Upper lobe of right lung (tissue), 1 donor: ENCODE data around the gene RGS3. TPM values are rescaled to one million over a fixed set of nuclear protein-coding genes. Genes with fewer than 3 reads are reported as not detected.

ENCODE experiments used
- ATAC-seq: fragments of 200-7000 bp; cut with Tn5 transposase; one replicate; pipeline ENCODE4 v1.9.1; 2020; ENCODE audit warnings: mild to moderate bottlenecking, moderate library complexity
- DNase-seq: peaks from one replicate; pipeline ENCODE4 v3.0.0-alpha.2; 2020
- H3K27ac ChIP-seq: fragments of 200-600 bp; one replicate; pipeline ENCODE4 v1.8.0; 2022
- H3K27me3 ChIP-seq: fragments of 200-600 bp; one replicate; pipeline ENCODE4 v1.8.0; 2022; ENCODE audit warnings: mild to moderate bottlenecking
- H3K36me3 ChIP-seq: fragments of 200-600 bp; one replicate; pipeline ENCODE4 v1.8.0; 2022
- H3K4me1 ChIP-seq: fragments of 200-600 bp; one replicate; pipeline ENCODE4 v1.8.0; 2022
- H3K4me3 ChIP-seq: fragments of 200-600 bp; one replicate; pipeline ENCODE4 v1.8.0; 2022; ENCODE audit warnings: mild to moderate bottlenecking
- H3K9me3 ChIP-seq: fragments of 200-600 bp; one replicate; pipeline ENCODE4 v1.8.0; 2022
- CTCF ChIP-seq: fragments of 200-600 bp; IDR thresholded peaks from one replicate; pipeline ENCODE4 v1.8.0; 2022; ENCODE audit warnings: antibody characterized with exemption
- intact Hi-C: fragments of 100-400 bp; cut with DNase I; formaldehyde crosslinking; loops from one replicate; pipeline ENCODE4 v1.11.0; 2022
- total RNA-seq: library from RNA; stranded (reverse); fragmentation: NEBNext Ultra II Directional; extraction: Animal tissue kit (Norgen Biotek cat#: 25700); gene quantifications from one replicate; pipeline ENCODE4 v1.2.1, GENCODE V29; 2021
- donor health status: DM: no; HTN: yes; CAD: no; lungs with severe emphysema.

RGS3 gene
- total RNA-seq, 1 donor from 2014 or later, result 71.1 TPM

DNA sequence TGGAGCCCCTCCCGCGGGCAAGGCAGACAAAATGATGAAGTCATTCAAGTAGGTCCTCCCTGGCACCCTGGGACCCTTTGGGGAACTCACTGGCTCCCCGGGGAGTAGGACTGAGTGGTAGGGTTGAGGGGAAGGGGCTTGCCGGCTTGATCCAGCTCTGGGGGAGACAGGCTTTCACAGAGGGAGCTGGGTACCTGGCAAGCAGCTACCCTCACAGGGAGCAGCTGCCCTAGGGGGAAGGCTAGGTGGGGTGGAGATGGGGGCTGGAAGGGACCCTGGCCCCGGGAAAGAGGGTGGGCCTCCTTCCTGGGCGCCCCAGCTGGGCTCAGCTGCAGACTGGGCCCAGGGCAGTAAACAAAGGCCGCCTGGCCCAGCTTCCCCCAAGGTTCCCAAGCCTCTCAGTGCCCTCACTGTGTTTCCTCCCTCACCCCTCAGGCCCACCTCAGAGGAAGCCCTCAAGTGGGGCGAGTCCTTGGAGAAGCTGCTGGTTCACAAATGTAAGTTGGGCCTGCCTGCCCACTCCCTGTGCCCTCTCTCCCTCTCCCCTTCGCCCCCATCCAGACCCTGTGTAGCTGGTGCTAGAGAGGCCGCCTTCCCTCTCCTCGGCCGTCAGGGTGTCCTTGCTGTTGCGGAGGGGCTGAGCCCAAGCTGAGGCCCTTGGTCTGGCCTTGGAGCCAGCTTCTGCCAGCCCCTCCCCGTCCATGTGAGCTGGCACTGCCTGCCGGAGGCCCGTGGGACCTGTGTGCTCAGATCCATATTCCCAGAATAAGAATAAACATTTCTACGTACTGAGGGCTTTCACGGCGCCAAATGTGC, 131.2 kb downstream of the RGS3 start:
- Histone ChIP-seq H3K4me3 (peak overlapping the region; percentile 62), H3K9me3 (no peaks in the 10 kb centered on the region), H3K27me3 (no peaks in the 10 kb centered on the region), H3K36me3 (peaks cover 41% of the 10 kb centered on the region), H3K27ac (peak overlapping the region; percentile 81), H3K4me1 (peaks cover 49% of the 10 kb centered on the region)
- no peak for DNase-seq
- no peak for ATAC-seq
- intact Hi-C loops, result loop anchor here (10.0 kb wide), 1 partner anchor 320 kb away; the partner anchor contains the start of genes CDC26 and PRPF4
- no peak for TF ChIP-seq CTCF

DNA sequence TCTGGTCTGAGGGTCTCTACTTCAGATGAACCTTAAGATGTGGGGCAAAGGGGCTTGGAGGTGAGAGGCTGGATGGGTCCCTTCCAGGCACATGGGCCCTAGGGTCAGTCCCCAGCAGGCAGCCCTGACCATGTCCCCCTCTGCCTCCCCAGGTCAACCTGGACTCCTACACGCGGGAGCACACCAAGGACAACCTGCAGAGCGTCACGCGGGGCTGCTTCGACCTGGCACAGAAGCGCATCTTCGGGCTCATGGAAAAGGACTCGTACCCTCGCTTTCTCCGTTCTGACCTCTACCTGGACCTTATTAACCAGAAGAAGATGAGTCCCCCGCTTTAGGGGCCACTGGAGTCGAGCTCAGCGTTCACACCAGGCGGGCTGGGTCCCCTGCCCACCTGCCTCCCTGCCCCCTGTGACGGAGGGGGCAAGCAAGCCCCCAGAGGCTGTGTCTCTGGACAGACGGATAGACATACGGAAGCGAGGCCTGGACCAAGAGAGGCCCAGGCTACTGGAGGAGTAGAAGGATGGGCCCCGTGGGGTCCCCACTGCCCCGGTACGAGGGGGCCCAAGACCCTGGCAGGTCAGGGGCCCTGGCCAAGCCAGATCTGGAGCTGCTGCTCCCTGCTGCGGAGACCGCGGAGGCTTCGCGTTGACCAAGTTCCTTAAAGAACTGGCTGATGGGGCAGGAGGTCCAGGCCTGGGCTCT, 133.2 kb downstream of the RGS3 start:
- TF ChIP-seq CTCF, result no peak
- no peak for DNase-seq
- no peaks in the 10 kb centered on the region for H3K27me3 ChIP-seq
- H3K36me3 ChIP-seq, result peaks cover 41% of the 10 kb centered on the region
- H3K4me3 ChIP-seq, result peak overlapping the region; percentile 62
- H3K4me1 ChIP-seq, result peaks cover 61% of the 10 kb centered on the region
- no peaks in the 10 kb centered on the region for H3K9me3 ChIP-seq
- H3K27ac ChIP-seq, result peak overlapping the region; percentile 47
- no peak for ATAC-seq
- intact Hi-C loops, result loop anchor here (10.0 kb wide), 1 partner anchor 322 kb away; the partner anchor contains the start of genes CDC26 and PRPF4

- peaks cover 61% of the 10 kb centered on the region for H3K4me1 ChIP-seq
- no peaks in the 10 kb centered on the region for H3K27me3 ChIP-seq
- peak overlapping the region; percentile 62 for H3K4me3 ChIP-seq
- DNase-seq, result no peak
- no peaks in the 10 kb centered on the region for H3K9me3 ChIP-seq
- H3K27ac ChIP-seq, result peak overlapping the region; percentile 47
- TF ChIP-seq CTCF, result no peak
- intact Hi-C loops, result loop anchor here (10.0 kb wide), 1 partner anchor 323 kb away; the partner anchor contains the start of genes CDC26 and PRPF4
- H3K36me3 ChIP-seq, result peaks cover 41% of the 10 kb centered on the region
- no peak for ATAC-seq
Measured at GRCh38 chr9:113597390-113598241, 134.1 kb downstream of the RGS3 start.

DNA sequence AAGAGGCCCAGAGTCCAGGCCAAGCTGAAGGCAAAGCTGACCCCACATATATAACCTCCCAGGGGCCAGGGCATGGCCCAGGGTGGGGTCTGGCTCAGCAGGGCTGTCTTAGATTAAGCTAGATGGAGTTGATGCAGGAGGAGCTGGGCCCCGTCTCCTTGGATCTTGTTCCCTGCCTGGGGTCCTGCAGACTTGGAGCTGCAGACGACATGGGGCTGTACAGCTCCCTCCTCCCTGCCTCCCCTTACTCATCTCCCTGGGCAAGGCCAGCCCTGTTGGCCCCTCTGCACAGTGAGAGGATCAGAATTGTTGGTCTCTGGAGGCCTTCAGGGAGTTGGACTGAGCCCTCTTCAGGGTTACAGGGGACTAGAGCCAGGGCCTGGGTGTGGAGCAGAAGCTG, 134.9 kb downstream of the RGS3 start:
- peak overlapping the region; percentile 47 for H3K27ac ChIP-seq
- no peaks in the 10 kb centered on the region for H3K27me3 ChIP-seq
- H3K4me3 ChIP-seq, result no peak overlapping the region
- H3K4me1 ChIP-seq, result peaks cover 63% of the 10 kb centered on the region
- ATAC-seq, result no peak
- peaks cover 41% of the 10 kb centered on the region for H3K36me3 ChIP-seq
- intact Hi-C loops, result loop anchor here (10.0 kb wide), 1 partner anchor 324 kb away; the partner anchor contains the start of genes CDC26 and PRPF4
- no peak for DNase-seq
- no peaks in the 10 kb centered on the region for H3K9me3 ChIP-seq
- TF ChIP-seq CTCF, result no peak

DNA sequence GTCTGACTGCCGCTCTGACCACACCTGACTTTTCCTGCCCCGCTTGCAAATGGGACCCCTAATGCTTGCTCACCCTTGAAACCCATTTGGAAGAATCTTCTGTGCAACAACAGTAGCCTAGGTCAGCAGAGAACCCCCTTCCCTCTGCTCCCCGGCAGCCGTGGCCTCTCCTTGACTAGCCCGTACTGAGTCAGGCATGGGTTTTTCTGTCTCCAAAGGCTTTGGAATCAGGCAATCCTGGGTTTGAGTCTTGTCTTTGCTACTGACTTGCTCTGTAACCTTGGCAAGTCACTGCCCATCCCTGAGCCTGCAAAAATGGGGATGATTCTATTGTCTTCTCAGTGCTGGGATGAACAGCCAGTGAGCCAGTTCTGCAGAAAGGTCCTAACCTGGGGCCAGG, 135.4 kb downstream of the RGS3 start:
- TF ChIP-seq CTCF, result no peak
- ATAC-seq (no peak), DNase-seq (no peak)
- Histone ChIP-seq H3K36me3 (peaks cover 41% of the 10 kb centered on the region), H3K4me3 (no peak overlapping the region), H3K9me3 (no peaks in the 10 kb centered on the region), H3K4me1 (peaks cover 59% of the 10 kb centered on the region), H3K27me3 (no peaks in the 10 kb centered on the region), H3K27ac (peak overlapping the region; percentile 47)
- intact Hi-C loops, result loop anchor here (10.0 kb wide), 1 partner anchor 324 kb away; the partner anchor contains the start of genes CDC26 and PRPF4
